ENCODE measurements around the gene MITF.

The MITF gene

GRCh38 chr3:69729147-69729919, 9.9 kb upstream of the MITF start:
- no peak for DNase-seq

DNA sequence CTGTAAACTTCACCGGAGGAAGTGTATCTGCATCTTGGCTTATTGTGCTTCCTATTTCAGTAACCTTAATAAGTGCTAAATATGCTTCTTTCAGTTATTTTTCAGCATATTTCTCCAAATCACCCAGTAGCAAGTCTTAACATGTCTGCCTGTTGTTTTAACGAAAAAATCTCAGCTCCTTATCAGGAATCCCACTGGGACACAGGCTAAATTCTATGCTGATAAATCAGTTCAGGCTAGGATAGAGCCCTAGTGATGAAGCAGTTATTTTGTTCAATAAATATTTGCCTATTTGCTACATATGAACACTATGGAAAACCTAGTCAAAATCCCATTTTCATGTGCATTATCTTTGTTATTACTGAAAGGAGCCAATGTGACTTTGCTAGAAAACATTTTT, 8.2 kb upstream of the MITF start:
- no peak for DNase-seq

GRCh38 chr3:69735893-69736292, 3.4 kb upstream of the MITF start:
- no peak for DNase-seq

- no peak for DNase-seq
These were observed 1.9 kb upstream of the MITF start for GRCh38 chr3:69737392-69737791.

- DNase-seq = no peak
These were observed 949 bp upstream of the MITF start for GRCh38 chr3:69738315-69738714.

- no peak for DNase-seq
These were observed 433 bp upstream of the MITF start for GRCh38 chr3:69738859-69739203.

GRCh38 chr3:69740103-69741021, 1.1 kb downstream of the MITF start:
- DNase-seq = no peak

DNA sequence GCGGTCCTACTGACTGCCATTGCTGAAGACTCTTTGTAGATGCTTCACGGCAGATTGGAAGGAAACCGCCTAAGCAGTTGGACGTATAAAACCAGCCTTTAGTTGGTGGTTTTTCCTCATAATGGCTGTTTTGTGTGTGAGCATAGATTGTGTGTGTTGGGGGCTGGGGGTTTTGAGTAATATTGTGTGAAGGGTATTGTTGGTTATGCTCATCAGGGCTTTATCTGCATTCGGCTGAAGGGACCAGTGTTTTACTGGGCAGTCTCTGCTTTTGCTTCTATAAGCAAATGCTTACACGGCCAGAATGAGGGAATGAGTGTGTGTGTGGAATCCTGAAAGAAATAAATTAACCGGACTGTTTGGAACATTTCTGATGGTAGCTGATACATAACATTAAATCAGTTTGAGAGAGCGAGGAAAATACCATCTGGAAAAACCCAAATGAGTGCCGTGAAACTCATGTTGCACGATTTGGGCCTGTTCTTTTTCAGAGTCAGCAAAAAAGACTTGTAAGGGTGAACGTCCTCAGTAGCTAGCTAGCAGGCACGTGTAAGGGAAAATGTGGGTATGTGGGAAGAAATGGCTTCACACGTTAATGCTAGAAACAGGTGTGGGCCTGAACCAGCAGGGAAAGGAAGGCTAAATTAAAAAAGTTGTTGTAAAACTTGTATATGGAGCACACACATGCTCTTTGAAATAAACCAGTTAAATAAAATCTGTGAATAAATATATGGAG, 1.9 kb downstream of the MITF start:
- no peak for DNase-seq

DNA sequence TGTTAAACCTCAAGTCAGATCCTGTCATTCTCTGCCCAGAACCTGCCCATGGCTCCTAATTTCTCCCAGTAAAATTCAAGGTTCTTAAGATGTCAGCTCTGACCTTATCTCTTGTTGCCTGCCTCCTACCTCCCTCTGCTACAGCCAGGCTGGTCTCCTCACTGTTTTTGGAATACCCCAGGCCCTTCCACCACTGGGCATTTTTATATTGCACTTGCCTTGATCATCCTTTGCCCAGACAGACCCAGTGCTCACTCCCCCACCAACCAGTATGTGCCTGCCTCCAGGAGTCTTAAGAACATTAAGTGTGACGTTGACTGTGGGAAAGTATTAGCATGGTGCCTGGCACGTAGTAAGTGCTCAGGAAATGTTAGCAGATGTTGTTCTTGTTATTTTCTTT, 3.1 kb downstream of the MITF start:
- no peak for DNase-seq

GRCh38 chr3:69743975-69744906, 5.0 kb downstream of the MITF start:
- no peak for DNase-seq

DNA sequence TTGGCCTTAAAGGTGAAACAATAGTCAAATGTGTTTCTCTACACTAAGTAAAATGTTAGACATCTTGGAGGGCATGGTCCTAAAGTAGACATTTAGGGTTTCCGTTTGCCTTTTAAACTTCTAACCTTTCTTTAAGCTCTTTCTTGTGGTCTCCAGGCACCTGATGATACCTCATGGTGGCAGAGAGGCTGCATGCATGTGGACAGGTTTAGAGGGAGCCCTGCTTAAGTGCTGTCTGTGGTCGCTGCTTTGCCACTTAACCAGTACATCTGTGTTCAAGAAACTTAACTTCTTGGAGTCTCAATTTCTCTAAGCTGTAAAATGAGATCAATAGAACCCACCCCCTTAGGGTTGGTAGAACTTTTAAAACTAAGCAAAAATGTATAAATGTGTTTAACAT, 6.2 kb downstream of the MITF start:
- DNase-seq = no peak

DNA sequence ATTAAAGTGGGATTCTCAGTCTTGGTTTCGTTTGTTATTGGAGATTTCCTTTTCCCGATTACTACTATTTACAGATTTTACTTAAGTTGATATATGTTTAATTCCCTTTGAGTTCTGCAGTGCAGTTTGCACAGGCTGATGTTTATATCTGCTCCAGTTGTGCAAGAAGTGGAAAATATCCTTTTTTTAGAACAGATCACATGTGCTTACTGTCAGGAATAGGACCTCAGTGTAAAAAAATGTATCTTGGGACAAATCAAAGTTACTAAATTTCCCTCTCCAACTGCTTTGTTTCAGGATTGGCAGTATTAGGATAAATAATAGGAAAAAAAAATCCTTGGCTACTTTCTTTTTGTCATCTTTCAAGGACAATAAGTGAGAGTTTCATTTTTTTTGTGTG, 6.9 kb downstream of the MITF start:
- DNase-seq = no peak

GRCh38 chr3:69747511-69748258, 8.4 kb downstream of the MITF start:
- DNase-seq = no peak

DNA sequence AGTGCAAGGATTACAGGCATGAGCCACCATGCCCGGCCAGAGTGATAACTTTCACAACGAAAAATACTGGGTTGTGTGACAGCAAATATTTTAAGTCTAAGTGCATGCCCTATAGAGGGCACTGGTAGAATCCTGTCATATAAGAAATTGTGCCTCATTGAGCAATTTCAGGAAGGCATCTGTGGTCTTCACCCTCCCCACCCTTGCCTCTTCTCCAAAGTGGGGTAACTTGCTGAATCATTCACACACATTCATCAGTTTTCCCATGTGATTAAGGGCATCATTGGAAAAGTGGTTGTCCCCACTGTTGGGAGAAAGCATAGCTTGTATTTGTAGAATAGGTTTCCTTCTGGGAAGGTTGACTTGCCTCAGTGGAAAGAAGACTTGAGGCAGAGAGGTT, 9.2 kb downstream of the MITF start:
- DNase-seq = no peak

- no peak for DNase-seq
These were observed 10.2 kb downstream of the MITF start for GRCh38 chr3:69749461-69749860.

- no peak for DNase-seq
These were observed 11.3 kb downstream of the MITF start for GRCh38 chr3:69750549-69750948.

- no peak for DNase-seq
These were observed 11.8 kb downstream of the MITF start for GRCh38 chr3:69751074-69751476.

DNA sequence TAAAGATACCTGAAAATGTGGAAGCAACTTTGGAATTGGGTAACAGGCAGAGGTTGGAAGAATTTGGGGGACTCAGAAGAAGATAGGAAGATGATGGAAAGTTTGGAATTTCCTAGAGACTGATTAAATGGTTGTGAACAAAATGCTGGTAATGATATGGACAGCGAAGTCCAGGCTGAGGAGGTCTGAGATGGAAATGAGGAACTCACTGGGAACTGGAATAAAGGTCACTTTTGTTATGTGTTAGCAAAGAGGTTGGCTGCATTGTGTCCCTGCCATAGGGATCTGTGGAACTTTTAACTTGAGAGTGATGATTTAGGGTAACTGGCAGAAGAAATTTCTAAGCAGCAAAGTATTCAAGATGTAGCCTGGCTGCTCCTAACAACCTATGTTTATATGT, 13.0 kb downstream of the MITF start:
- DNase-seq = no peak

DNA sequence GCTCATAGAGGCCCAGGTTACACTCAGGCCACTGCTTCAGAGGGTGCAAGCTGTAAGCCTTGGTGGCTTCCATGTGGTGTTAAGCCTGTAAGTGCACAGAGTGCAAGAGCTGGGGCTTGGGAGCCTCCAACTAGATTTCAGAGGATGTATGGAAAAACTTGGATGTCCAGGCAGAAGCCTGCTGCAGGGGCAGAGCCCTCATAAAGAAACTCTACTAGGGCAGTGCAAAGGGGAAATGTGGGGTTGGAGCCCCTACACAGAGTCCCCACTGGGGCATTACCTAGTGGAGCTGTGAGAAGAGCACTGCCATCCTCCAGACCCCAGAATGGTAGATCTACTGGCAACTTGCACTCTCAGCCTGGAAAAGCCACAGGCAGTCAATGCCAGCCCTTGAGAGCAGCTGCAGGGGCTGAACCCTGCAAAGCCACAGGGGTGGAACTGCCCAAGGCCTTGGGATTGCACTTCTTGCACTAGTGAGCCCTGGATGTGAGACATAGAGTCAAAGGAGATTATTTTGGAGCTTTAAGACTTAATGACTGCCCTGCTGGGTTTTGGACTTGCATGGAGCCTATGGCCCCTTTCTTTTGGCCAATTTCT, 14.0 kb downstream of the MITF start:
- DNase-seq = no peak

GRCh38 chr3:69755795-69756194, 16.5 kb downstream of the MITF start:
- no peak for DNase-seq
